8988T (cell line): ENCODE measurements around the gene DTX3L.

ENCODE experiments used
- DNase-seq: peaks from one replicate; pipeline ENCODE4 v3.0.0; 2011

Gene DTX3L

DNA sequence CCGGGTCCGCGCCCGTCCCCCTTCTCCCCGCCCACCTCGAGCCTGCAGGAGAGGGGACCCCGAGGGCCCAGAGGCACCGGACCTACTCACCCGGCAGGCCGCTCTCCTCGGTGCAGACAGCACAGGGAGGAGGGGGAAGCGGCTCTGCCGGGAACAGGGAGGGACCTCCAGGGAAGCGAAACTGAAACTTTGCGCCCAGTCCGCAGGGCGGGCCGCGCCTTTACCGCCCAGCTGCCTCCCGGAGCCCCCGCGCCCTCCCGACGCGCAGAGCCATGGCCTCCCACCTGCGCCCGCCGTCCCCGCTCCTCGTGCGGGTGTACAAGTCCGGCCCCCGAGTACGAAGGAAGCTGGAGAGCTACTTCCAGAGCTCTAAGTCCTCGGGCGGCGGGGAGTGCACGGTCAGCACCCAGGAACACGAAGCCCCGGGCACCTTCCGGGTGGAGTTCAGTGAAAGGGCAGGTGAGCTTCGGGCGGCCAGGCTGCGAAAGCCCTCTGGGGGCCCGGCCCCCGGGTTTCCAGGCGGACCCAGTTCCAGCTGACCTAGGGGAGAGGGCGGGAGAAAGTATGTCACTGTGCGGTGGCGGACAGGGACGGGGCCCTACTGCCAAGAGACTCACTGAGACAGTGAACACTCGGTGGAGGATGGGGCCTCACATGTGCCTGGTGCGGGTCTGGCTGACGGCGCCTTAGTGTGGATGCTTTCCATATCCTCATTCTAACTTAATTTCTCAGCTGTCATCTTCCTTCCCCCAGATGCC is at the start of gene DTX3L, which contains the start of gene PARP9:
TSS of gene DTX3L (plus strand) at position 184 of the 758 bp plus-strand sequence. CDS start at position 273, 89 bp downstream.
TSS of gene PARP9 (minus strand) at position 146 of the 758 bp plus-strand sequence. CDS start 4,680 bp downstream, outside the sequence.
- DNase-seq, result peak; percentile 79

DNA sequence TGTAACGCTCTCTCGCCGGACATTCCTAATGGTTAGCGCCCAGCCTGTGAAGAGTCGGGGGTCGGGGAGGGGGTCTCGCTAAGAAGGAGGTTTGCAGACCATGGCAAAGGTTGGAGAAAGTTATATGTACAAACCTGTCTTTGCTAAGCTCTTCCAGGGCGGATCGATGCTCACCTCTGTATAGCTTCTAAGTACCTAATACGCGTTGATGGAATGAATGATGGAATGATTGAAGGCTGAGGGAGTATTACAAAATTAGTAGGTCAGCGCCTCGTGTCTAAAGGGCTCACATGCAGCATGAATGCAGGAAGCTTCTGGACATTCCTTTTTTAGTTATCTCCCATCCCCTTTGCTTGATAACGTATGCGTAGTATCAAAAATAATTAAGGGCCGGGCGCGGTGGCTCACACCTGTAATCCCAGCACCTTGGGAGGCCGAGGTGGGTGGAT is 49.1 kb upstream of the DTX3L start:
- no peak for DNase-seq

DNA sequence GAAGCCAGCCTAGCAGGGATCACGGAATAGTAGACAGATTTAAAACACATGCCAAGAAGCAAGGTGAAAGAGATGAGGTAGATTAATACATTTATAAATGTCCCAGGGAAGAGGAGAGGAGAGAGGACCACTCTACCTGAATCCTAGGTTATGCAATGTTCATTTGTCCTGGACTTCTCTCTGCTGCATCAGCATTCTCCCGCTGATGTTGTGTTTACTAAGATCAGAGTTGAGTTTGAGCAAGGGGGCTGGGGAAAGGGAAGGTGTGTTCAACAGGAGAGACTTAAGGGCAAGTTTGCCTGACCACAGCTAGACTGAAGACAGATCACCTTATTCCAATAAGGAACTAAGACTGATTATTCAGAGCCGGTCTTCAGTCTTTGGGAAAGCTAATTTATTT is 48.3 kb upstream of the DTX3L start:
- no peak for DNase-seq

DNA sequence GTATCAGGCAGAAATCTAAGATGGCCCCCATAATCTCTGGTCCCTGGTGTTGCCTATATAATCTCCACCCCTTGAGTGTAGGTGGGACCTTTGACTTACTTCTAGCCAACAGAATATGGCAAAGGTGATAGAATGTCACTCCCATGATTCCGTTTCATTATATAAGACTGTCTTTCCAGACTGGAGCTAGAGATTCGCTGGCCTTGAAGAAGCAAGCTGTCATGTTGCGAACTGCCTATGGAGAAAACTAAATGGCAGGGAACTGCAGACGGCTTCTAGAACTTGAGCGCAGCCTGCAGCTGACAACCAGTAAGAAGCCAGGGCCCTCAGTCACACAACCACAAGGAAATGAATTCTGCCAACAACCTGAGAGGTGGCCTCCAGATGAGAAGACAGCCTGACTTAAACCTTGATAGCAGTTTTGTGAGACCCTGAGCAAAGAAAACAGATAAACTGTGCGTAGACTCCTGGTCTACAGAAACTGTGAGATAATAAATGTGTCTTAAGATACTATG is 47.2 kb upstream of the DTX3L start:
- no peak for DNase-seq

DNA sequence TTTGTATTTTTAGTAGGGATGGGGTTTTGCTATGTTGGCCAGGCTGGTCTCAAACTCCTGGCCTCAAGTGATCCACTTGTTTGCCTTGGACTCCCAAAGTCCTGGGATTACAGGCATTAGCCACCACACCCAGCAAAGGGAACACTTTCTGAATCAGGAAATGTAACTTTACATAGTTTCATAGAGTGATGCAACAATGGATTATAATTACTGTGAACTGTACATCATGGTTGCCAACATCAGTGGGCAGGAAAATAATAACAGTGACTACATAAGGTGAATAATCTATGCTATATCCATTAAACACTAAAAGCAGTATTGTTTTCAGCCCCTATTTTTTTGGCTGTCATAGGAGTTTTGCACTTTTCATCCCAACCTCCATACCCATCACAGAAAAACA is 44.4 kb upstream of the DTX3L start:
- DNase-seq, result no peak

DNA sequence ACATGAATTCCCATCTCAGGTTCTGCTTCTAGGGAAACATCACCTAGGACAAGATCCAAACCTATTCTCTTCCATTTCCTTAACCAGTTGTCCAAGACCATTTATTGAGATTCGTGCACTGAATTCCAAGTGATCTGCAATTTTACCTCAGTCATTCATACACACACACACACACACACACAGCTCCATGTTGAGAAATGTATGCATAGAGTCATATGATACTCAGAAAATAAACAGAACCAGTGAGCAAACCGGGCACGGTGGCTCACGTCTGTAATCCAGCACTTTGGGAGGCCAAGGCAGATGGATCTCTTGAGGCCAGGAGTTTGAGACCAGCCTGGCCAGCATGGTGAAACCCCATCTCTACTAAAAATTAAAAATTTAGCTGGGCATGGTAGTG is 43.3 kb upstream of the DTX3L start:
- DNase-seq, result no peak

DNA sequence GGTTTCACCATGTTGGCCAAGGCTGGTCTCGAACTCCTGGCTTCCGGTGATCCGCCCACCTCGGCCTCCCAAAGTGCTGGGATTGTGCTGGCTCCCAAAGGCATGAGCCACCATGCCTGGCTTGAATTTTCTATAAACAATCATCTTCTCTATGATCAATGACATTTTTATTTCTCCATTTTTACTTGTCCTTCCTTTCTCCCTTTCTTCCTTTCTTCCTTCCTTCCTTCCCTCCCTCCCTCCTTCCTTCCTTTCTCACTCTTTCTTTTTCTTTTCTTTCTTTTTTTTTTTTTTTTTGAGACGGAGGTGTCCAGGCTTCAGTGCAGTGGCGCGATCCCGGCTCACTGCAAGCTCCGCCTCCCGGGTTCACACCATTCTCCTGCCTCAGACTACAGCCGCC is 40.8 kb upstream of the DTX3L start:
- DNase-seq, result no peak

DNA sequence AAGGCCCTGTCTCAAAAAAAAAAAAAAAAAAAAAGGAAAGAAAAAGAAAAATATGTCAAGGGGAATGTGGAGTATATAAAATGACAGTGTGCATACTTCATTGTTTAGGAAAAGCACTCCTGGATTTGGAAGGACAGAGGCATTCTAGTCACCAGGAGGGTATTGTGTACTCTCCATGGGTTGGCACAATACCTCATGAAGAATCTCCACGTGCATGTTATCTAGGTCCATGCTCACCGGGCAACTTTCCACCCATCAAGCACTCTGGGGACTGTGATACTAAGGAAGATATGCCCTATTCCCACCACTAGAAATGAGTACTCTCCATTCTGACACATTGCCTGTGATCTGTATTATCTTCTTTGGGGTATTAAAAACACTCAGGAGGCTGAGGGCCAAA is 34.0 kb upstream of the DTX3L start:
- DNase-seq, result no peak

DNA sequence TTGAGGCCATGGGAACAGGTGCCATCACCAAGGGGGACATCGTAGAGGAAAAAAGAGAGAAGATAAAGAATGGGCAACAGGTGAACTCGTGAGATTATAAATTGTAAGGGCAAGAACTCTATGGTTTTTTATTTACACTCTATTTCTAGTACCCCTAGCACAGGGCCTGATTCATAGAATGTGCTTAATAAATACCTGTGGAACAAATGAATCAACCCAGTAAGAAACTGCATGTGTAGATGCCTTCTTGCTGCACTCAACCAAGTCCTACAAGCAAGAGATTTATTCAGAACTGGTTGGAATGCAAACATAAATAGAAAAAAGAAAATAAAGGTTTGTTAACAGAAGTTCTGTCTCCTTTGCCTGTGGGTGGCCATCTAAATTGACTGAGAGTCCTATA is 30.7 kb upstream of the DTX3L start:
- DNase-seq, result no peak

DNA sequence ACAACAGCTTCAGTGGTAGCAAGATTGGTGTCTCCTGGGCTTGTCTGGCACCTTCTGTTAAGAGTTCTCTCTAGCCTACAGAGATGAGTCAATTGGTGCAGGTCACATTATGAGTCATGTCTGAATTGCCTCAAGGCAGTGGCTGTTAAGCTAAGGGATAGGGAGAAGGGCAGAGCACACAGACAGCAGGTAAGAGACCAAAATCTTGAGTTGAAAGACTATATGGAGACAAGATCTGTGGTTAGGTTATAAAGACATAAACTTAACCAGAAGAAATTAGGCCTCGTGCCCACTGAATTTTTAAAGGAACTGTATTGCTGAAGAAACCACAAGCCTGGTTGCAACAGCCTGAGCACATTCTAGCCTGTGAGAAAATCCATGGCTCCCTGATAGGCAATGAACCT is 30.2 kb upstream of the DTX3L start:
- peak; percentile 31 for DNase-seq

DNA sequence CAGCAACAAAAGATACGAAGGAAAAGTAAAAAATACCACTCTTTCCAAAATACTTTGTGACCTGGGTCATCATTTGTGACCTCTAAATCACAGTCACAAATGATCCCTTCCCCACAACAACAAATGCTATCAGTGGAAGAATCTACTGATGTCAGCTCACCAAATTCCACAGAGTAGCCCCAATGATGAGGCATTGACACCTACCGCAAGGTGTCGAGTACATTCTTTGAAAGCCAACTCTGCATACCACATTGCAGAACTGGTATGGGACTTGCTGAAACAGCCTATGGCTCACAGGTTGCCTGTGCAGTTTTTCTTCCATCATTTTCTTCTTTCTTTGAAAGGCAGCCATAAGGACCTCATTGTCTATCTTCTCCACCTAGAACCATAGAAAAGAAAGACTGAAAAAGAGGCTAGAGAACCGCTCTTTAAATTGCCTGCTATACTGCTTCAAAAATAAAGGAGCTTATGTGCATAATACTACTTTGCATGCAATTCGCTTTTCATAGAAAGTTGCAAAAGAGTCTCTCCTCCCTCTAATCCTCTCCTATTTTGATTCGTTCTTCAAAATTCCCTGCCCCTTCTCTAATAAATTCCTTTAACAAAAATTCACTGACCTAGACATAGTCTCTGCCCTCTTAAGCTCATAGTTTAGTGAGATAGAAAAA is 28.0 kb upstream of the DTX3L start:
- DNase-seq, result no peak

DNA sequence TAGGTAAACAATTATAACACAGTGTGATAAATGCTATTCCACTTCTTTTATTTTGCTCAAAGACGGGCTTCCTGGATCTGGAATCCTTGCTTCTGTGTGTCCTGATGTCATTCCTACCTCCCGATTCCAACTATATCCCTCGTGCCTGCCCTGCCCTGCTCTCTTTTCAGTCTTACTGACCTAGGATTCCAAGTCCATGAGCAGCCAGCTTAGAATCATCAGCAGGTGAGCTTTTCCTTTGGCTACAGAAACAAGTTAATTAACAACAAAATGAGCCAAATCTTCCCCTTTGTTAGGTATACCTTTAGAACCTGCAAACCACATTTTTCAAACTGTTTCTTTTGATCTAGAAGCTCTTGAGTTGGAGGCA is 27.5 kb upstream of the DTX3L start:
- no peak for DNase-seq

DNA sequence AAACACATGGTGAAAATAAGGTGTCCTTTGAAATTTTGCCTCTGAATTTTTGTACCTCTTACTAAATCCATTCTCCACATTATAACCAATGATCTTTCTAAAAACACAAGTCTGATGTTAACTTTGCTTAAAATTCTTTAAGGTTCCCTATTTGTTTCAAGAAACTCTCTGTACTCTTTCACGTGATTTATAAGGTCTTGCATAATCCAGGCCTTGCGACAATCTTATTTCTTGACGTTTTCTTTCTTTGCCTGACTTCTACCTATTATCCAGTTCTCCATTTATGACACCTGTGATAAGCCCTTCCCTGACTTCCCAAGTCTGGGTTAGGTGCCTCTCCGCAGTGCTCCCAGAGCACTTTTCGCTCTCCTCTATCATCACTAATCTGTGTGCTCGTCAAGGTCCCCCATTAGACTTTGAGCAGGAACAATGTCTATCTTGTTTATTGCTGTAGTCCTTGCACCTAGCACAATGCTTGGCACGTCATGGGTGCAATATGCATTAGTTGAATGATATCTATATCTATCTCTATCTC is 25.1 kb upstream of the DTX3L start:
- no peak for DNase-seq

DNA sequence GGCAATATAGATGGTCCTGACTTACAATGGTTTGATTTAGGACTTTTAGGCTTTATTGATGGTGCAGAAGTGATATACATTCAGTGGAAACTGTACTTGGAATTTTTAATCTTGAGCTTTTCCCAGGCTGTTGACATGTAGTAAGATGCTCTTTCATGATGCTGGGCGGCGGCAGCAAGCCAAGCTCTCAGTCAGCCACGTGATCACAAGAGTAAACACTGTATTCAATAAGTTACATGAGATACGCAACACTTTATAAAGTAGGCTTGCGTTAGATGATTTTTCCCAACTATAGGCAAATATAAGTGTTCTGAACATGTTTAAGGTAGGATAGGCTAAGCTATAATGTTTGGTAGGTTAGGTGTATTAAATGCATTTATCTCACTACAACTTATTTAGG is 18.0 kb upstream of the DTX3L start:
- DNase-seq, result no peak

DNA sequence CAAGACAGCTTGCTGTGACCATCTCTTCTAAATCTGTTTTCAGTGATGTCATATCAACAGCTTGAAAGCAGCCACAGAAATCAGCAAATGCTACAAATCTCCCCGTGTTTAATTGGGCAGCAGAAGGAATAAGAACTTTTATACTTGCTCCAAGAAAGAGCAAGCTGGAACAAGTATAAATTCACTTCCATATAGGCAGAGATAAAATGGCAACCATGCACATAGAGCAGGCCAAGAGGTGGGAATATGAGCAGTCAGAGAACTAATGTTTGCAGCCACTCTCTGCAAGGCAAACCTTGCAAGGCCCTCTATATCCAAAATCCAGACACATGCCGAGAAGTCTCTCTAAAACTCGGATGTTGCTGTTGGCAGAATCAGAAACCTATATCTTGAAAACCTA is 16.1 kb upstream of the DTX3L start:
- no peak for DNase-seq

DNA sequence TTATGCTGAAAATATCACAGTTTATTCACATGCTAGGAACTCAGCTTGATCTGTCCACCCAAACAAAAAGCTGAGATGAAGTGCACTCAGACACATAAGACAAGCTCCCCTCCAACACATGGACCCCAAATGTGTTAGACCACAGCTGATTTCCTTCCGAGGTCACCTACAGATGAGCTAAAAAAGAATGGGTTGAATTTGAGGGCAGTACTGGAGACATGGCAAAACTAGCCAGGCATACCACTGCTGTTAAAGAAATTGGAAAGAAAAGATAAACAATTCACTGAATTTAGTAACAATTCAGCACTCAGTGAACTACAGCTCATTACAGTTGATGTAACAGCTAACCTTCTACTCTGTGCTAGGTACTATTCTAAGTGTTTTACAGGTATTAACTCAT is 15.5 kb upstream of the DTX3L start:
- DNase-seq, result no peak

DNA sequence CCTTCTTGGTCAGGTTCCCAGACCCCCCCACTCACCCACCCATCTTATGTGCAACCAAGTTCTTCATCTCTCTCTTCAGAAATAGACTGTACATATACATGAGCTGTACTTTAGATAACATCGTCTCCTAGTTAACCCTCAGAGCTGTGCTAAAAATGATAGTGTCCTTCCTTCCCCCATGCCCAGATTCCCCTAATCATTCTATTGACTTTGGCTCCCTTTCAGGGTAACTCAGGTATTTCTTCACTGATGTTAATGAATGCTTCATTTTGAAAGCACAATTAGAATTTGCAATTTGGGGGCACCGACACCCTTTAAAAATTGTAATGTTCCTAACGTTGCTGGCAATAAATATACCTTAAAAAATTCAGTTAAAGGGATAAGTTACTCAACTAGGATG is 11.0 kb upstream of the DTX3L start:
- DNase-seq, result no peak

DNA sequence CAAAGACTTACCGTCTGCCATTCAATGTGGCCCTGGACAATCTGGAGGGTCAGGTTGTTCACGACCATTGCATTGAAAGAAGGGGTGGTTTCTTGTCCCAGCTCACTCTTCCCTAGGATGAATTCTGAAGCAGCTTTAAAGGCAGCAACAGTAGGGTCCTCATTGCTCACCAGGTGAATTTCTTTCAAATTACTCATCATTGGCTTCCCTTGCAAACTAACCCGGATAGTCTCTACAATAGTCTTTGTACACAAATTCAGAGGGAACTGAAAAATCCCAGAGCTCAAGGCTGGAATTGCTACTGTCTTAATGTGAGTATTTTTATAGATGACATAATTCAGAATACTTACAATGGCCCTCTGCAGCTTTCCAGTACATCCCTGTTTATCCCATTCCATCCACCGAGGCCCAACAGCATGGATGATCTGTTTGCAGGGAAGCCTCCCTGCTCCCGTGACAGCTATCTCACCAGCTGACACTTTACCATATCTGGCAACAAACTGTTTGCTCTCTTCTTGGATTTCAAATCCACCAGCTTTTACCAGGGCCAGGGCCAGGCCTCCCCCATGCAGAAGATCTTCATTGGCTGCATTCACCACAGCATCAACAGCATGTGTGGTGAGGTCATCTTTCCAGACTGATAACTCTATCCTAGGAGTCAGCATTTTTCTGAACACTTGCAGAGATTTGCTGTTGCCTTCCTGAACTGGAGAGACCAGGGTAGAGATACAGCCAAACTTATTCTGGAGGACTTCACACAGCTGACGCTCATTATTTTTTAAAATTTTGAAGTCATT is 8.7 kb upstream of the DTX3L start:
- DNase-seq, result no peak

DNA sequence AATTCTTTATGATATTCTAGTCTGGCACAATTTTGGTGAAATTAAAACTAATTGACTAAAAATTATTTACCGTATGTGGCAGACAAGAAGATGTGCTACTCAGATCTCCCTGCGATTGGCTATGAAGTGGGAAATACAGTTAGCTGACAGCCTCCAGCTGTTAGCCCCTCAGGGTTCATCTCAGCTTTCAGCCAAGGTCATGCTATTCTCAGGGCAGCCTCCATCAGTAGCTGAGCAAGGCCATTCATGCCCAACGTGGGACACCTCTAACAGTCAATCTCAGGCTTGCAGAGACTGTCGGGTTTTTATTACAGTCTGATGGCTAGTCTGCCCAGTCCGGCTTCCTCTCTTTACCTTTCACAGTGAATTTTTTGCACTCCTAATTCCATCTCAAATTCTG is 6.8 kb upstream of the DTX3L start:
- DNase-seq, result no peak

DNA sequence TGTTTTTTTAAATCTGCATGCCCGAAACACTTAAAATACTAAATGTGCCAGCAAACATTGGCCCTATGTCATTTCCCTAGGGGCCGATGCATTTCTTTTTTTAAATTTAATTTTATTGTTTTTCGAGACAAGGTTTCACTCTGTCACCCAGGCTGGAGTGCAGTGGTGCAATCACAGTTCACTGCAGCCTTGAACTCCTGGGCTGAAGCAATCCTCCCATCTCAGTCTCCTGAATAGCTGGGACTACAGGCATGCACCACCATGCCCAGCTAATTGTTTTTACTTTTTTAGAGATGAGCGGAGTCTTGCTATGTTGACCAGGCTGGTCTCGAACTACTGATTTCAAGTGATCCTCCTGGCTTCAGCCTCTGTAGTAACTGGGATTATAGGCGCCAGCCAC is 5.5 kb upstream of the DTX3L start:
- no peak for DNase-seq

DNA sequence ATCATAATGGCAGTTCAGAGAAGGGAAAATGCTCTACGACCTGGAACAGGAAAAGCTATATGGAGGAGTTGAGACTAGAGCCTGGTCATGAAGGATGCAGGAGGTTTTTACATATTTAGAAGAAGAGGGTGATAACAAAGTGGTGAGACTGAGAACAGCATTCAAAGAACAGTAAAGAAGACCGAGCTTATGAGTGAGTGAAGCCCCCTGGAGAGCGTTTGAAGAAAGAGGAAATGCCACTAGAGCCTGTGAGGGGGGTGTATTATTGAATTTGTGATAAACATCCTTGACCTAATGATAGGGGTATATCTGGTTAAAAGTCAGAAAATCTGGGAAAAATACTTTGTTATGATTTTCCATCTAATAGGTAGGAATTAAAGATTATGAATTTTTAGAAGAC is 4.2 kb upstream of the DTX3L start:
- no peak for DNase-seq

DNA sequence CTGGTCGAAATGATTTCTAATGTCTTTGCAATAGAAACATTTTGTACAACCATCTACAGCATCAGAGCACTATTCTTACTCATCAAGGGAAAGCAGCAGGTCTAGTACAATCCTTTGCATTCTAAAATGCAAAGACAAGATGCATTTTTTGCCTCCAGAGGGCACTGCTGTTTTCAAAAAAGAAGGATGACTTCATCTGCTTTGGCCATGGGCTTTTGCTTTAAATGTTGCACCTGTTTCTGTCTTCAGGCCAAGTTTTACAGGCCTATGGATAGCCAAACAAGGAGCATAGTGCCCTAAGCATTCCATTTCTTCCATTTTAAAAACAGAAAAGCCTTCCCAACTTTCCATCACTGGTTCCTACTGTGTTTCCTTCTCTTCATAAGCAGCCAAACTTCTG is 3.5 kb upstream of the DTX3L start:
- peak; percentile 46 for DNase-seq
